Hematopoietic multipotent progenitor cell treated with erythropoietin and hydrocortisone succinate and interleukin-3 and kit ligand, for 4 days (in vitro differentiated cells): ENCODE results near the gene LZTS3.
A peak's percentile ranks its signal among the peaks of the same experiment; 100 is the strongest.
"Not testable (repeated sequence)": the region's sequence is repeated elsewhere in the genome, so short reads cannot be mapped to it uniquely, and the experiment has no call there.

ENCODE experiments used
- DNase-seq: peaks from one replicate; pipeline ENCODE4 v3.0.0-alpha.2; 2015

The LZTS3 gene

GRCh38 chr20:3166913-3167342, 6.4 kb downstream of the LZTS3 start:
- DNase-seq: no peak

- no peak for DNase-seq
Observed at GRCh38 chr20:3166338-3166912, 6.9 kb downstream of the LZTS3 start.

GRCh38 chr20:3165473-3166337, 7.6 kb downstream of the LZTS3 start:
- peak; percentile 42 for DNase-seq

- no peak for DNase-seq
Observed at GRCh38 chr20:3164763-3165410, 8.5 kb downstream of the LZTS3 start.

DNA sequence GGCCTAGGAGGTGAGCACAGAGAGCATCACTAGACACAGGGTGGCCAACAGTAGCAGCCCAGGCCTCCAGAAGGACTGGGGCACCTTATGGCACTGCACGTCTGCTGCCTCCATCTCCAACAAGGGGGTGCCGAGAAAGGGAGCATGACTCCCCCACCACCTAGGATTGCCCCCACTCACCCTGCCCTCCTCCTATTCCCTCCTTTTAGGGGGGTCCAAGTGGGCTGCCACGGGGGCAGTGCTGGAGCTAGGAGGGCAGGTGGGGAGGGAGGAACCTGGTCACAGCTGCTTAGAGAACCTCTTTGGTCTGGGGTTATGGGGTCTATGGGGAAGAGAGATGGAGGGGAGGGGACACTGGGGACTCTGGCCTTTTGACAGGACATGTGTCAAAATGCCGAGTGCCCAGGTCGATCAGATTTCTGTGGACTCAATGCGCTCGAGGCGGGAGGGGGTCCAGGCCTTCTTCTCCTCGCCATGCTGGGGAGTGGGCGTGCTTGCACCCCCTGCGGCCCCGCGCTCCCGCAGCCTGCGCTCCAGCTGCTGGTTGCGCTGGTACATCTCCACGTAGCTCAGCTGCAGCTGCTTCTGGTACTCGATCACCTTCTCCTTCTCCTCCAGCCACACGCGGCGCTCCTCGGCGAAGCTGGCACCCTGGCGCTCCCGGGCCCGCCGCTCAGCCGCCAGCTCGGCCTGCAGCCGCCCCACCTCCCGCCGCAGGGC, 9.1 kb downstream of the LZTS3 start:
- DNase-seq: no peak

DNA sequence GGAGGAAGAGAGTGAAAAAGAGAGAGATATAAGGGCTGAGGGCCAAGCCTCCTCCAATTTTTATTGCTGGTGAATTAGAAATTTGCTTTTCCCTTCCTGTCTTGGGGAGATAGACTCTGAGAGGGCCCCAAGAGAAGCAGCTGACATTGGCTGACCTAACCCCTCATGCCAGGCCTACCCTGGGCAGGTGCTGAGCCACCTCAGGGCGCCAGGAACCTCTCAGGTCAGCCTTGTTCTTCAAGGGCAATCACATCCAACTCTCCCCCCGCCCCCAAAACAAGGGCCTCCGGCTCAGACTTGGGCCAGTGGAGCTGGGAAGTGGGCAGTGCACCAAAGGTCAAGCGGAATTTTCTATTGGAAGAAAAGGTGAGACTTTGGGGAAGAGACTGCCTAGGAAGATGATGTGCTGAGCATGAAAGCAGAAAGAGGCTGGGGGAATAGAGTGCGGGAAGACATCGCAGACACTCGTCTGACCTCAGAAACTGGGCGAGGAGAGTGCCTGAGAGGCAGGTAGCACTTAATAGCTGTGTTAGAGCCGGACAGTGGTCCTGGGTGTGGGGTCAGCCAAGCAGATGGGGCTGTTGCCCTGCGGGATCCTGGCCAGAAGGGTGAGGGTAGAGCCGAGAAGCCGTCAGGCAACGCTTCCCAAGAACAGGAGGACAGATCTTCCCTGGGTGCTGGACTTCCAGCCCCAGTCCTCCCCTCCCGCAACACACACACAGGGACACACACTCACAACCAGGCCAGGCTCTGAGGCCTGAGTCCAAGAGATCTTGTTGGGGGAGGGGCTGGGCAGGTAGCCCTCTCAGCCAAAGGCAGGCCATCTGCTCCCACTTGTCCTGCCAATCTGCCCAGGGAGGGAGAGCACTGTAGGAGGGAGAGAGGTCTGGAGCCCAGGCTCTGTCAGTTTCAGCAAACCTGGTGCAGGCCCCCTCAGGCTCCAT, 10.0 kb downstream of the LZTS3 start:
- DNase-seq: no peak

DNA sequence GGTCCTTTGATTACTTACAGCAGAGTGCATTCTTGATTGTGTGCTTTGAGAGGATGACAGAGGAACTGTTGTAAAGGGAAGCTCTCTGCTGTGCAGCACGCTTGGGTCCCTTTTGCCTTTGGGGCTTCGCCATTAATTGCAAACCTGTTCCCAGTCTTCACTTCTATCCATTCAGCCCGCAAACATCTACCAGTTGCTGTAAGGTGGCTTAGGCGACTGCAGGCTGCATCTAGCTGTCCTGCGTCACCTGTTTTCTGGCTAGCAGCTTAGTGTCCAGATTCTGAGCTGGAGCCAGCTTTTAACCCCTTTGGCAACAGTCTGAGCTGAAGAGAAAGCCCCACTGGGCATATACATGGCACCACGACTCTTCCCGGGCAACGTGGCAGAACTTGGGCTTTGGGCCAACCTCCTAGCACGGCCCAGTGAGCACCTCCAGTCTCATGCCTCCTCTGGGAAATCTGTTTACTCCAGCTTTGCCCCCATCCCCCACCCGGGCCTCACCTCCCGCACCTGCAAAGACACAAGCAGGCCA, 11.2 kb downstream of the LZTS3 start:
- DNase-seq: no peak

DNA sequence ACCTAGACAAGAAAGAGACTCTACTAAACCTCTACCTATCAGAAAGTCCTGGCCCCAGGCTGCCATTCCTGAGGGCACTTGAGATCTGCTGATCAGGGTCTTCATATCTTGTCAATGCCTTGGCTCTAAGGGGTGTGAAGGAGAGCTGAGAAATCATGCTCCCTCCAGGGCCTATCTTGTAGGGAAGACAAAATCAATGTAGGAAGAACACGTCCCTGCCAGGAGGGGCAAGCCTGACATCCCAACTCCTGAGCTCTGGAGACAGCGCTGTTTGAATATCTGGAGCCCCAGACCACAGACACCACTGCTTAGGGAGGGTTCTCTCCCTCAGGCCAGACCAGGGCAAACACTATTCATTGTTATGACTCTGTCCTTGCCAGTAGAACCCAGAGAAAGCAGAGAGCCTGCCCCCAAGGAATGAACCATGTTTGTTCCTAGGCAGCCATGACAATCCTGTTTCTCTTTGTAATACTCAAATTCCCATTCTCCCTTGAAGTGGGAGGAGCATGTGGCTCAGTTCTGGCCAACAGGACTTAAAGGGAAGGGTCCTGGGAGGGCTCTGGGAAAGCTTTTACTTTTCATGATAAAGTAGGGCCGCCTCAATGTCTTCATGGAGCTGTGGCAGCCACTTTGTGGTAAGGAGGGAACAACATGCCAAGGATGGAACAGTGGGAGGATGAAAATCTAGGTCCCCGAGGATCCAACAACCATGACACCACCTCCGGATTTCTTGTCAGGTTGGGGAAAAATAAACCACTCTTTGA, 11.9 kb downstream of the LZTS3 start:
- DNase-seq: no peak

GRCh38 chr20:3160418-3160817, 12.9 kb downstream of the LZTS3 start:
- no peak for DNase-seq

- DNase-seq: peak; percentile 69
Observed at GRCh38 chr20:3158968-3159431, 14.3 kb downstream of the LZTS3 start.

GRCh38 chr20:3157817-3158216, 15.5 kb downstream of the LZTS3 start:
- DNase-seq: no peak

GRCh38 chr20:3156811-3157619, 16.3 kb downstream of the LZTS3 start:
- DNase-seq: peak; percentile 84

DNA sequence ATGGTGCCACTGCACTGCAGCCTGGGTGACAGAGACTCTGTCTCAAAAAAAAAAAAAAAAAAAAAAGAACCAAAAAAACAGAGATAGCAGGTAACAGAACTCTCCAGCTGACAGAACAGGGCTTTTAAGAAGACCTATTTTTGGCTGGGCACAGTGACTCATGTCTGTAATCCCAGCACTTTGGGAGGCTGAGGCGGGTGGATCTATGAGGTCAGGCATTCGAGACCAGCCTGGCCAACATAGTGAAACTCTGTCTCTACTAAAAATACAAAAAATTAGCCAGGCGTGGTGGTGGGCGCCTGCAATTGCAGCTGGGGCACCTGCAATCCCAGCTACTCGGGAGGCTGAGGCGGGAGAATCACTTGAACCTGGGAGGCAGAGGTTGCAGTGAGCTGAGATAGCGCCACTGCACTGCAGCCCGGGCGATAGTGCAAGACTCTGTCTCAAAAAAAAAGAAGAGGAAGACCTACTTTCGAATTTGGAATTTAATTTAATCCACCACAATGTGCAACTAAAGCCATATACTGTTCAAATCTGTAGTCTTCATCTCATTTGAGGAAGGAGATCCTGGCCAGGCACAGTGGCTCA, 21.2 kb downstream of the LZTS3 start:
- not testable (repeated sequence) for DNase-seq

DNA sequence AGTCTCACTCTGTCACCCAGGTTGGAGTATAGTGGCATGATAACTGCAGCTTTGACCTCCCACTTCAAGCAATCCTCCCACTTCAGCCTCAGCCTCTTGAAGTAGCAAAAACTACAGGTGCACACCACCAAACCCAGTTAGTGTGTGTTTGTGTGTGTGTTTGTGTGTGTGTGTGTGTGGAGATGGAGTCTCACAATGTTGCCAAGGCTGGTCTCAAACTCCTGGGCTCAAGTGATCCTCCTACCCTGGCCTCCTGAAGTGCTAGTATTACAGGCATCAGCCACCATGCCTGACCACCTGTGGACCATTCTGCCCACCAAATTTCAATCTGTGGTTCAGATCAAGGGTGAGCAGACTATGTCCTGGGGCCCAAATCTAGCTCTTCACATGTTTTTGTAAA, 22.4 kb downstream of the LZTS3 start:
- no peak for DNase-seq

DNA sequence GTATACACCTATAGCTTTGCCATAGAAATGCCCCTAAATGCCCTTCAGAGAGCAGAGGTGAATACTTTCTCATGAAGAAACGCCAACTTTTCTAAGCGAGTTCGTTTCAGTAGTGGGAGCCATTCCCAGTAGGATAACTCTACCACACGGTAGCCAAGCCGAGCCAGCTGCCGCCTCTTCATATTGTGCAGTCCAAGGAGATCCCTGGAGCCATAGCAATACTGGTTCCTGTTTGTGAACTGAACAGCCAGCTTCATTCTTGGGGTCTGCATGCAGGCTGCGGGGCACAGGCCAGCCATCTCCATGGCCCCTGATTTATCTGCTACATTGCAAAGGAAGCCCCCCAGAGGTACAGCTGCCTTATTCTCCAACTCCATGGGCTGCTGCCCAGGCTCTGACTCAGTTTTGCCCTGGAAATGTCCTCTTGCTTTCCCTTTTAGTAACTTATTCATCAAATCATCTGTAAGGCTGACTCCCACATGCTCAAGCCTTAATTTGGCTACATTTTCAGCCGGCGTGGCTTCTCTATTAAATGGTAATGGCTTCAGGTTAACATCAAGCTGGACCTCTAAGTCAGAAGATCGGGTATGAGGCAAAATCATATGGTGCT, 26.5 kb downstream of the LZTS3 start:
- DNase-seq: no peak

- DNase-seq: no peak
Observed at GRCh38 chr20:3141757-3142156, 31.6 kb downstream of the LZTS3 start.

- no peak for DNase-seq
Observed at GRCh38 chr20:3137492-3137891, 35.9 kb downstream of the LZTS3 start.

DNA sequence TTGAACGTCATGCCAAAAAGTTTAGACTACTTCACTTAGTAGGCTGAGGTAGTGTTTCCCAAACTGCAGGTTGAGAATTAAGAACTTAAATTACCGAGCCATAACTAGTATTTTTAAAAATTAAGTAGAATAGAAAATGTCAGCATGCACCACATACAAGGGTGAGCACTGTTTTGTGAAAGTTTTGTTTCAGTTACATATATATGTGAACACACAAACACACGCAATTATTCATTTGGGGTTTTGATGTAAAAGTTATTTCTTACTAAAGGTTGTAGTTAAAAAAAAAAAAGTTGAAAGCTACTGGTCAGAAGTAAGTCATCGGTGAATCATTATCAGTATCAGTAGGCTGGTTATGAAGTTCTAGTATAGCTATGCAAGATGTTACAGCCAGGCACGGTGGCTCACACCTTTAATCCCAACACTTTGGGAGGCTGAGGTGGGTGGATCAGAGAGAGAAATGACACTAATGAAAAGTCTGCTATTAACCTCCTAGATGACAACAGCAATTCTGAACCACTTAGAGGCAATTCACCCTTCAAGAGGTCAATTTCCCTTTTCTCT, 37.8 kb downstream of the LZTS3 start:
- no peak for DNase-seq

DNA sequence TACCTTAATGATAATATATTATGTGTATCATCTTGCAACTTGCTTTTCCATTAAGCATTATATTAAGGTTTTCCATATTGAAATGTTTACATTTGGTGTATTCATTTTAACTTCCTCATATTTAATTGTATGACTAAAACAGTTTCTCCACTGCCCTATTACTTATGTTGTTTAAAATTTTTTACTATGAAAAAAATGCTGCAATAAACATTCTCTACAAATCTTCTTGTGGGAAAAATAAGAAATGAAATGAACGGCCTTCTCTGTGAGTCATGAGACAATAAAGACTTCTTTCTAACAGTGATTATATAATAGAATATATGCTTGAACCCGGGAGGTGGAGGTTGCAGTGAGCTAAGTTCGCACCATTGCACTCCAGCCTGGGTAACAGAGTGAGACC, 39.2 kb downstream of the LZTS3 start:
- DNase-seq: no peak
